GM12892 (cell line): Measurements from ENCODE around the gene PSMB7.

Experiments used
- POLR2A ChIP-seq: IDR thresholded peaks from 2 replicates; pipeline ENCODE4 v1.6.1; 2011; ENCODE audit warnings: low read depth, low read length, control low read depth
- POLR2AphosphoS5 ChIP-seq: IDR thresholded peaks from 2 replicates; pipeline ENCODE4 v1.6.1; 2011; ENCODE audit warnings: low read depth, low read length, control low read depth

GRCh38 chr9:124355039-124355940 lies 60.0 kb downstream of the PSMB7 start:
- no peak; the same call in none of the 2 replicates for TF ChIP-seq POLR2A
- peak; percentile 65 for TF ChIP-seq POLR2AphosphoS5
